Measurements from ENCODE around the gene OR6N2. TPM values are rescaled to one million over a fixed set of nuclear protein-coding genes. Genes with fewer than 3 reads are reported as not detected.

Gene OR6N2
- total RNA-seq, 1 experiment from 2014 or later: not detected

DNA sequence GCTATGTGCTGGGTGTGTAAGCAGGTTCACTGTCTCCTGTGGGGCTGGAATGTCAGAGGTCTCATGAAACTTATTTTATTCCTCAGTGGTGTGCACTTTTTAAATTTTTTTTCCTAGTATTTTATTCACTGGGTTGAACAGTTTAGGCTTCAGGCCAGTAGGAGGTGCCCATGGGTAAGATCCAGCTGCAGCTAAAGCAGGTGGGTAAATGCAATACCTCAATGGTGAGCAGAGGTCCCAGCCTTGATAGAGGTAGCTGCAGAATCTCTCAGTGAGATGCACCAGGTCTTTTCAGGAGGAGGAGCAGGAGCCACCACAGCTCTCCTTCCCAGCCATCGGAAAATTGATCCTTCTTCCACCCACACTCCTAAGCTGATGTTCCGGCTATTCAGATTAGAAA is 12.6 kb upstream of the OR6N2 start:
- H4K20me1 ChIP-seq (ENCODE audit: control insufficient read depth, insufficient read depth, insufficient read length): no peaks in the 10 kb centered on the region
- H3K4ac ChIP-seq (ENCODE audit: low read depth, low read length): no peak overlapping the region
- no peaks in the 10 kb centered on the region for H3K79me2 ChIP-seq (ENCODE audit: insufficient read depth, low read length)
- peaks cover 6 to 12% of the 10 kb centered on the region in 2 experiments; a peak in 3 of 4 replicates for H3K4me1 Mint-ChIP-seq
- no peak overlapping the region for H3K9ac ChIP-seq (ENCODE audit: extremely low read depth, insufficient read length, low read length)
- WGBS (ENCODE audit: extremely low coverage, insufficient read length, low lambda C conversion rate): no CpG with 5 or more reads among the region's 2 CpGs
- no peak overlapping the region for H2BK5ac ChIP-seq (ENCODE audit: insufficient read length, low read length)
- H4K91ac ChIP-seq (ENCODE audit: insufficient read length, low read depth, low read length): no peak overlapping the region
- H4K5ac ChIP-seq (ENCODE audit: insufficient read length, low read depth, low read length): no peak overlapping the region
- no peak overlapping the region for H2AFZ ChIP-seq (ENCODE audit: low read length)
- H2BK120ac ChIP-seq (ENCODE audit: low read depth, low read length, poor library complexity, severe bottlenecking): no peak overlapping the region
- H3K9me3 Mint-ChIP-seq: no peaks in the 10 kb centered on the region; a peak in 1 of 5 replicates
- H3K4me3 Mint-ChIP-seq: no peak overlapping the region
- H2BK15ac ChIP-seq (ENCODE audit: low read depth, low read length): no peak overlapping the region
- no peaks in the 10 kb centered on the region for H3K27me3 Mint-ChIP-seq (ENCODE audit: low read depth)
- H3K9me3 ChIP-seq (ENCODE audit: control insufficient read depth, low read depth, low read length): no peaks in the 10 kb centered on the region
- no peak overlapping the region for H3K18ac ChIP-seq (ENCODE audit: insufficient read length, low read depth, low read length)
- no peaks in the 10 kb centered on the region for H3K36me3 Mint-ChIP-seq (ENCODE audit: insufficient read depth in 1 of 3, low read depth in 3 of 3)
- H3K14ac ChIP-seq (ENCODE audit: insufficient read depth, low read length): no peak overlapping the region
- H3K23me2 ChIP-seq (ENCODE audit: insufficient read length, low read depth, low read length, poor library complexity, severe bottlenecking): no peaks in the 10 kb centered on the region
- no peak overlapping the region for H2AK5ac ChIP-seq (ENCODE audit: insufficient read length, low read length)
- H3K79me1 ChIP-seq (ENCODE audit: insufficient read depth, low read depth, low read length, poor library complexity, severe bottlenecking): no peaks in the 10 kb centered on the region
- no peak overlapping the region for H2BK12ac ChIP-seq (ENCODE audit: insufficient read length, low read depth, low read length)
- no peaks in the 10 kb centered on the region for H3K4me1 ChIP-seq (ENCODE audit: insufficient read depth, low read length)
- H3T11ph ChIP-seq (ENCODE audit: low read length): no peak overlapping the region
- H3K23ac ChIP-seq (ENCODE audit: insufficient read length, low read depth, low read length): no peak overlapping the region
- TF ChIP-seq, protein P1, sequence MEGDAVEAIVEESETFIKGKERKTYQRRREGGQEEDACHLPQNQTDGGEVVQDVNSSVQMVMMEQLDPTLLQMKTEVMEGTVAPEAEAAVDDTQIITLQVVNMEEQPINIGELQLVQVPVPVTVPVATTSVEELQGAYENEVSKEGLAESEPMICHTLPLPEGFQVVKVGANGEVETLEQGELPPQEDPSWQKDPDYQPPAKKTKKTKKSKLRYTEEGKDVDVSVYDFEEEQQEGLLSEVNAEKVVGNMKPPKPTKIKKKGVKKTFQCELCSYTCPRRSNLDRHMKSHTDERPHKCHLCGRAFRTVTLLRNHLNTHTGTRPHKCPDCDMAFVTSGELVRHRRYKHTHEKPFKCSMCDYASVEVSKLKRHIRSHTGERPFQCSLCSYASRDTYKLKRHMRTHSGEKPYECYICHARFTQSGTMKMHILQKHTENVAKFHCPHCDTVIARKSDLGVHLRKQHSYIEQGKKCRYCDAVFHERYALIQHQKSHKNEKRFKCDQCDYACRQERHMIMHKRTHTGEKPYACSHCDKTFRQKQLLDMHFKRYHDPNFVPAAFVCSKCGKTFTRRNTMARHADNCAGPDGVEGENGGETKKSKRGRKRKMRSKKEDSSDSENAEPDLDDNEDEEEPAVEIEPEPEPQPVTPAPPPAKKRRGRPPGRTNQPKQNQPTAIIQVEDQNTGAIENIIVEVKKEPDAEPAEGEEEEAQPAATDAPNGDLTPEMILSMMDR (conservative IDR thresholded peaks at IDR 0.05): peak; percentile 79
- H3K27ac Mint-ChIP-seq: no peak overlapping the region
- no peak overlapping the region for H2BK20ac ChIP-seq (ENCODE audit: low read depth, low read length, poor library complexity, severe bottlenecking)
- no peak overlapping the region for H3K56ac ChIP-seq (ENCODE audit: insufficient read length, low read depth, low read length)
- no peak overlapping the region for H3K4me2 ChIP-seq (ENCODE audit: insufficient read depth, insufficient read length, low read length)
- peak; percentile 61 for DNase-seq
- H3K27ac ChIP-seq (ENCODE audit: insufficient read length, low read depth, low read length): no peak overlapping the region
- H3K27me3 ChIP-seq (ENCODE audit: insufficient read depth, low read length): no peaks in the 10 kb centered on the region
- no peak overlapping the region for H4K8ac ChIP-seq (replicated peaks; ENCODE audit: insufficient read length, low read depth, low read length)

Data from H9 (cell line).